ENCODE measurements around the gene APMAP. TPM values are rescaled to one million over a fixed set of nuclear protein-coding genes. Genes with fewer than 3 reads are reported as not detected.

Gene APMAP
- total and polyA plus RNA-seq, 2 of the 13 experiments (the other 11 are each of a cell fraction or from before 2014, with no cell fraction given) = 168 to 214 TPM

DNA sequence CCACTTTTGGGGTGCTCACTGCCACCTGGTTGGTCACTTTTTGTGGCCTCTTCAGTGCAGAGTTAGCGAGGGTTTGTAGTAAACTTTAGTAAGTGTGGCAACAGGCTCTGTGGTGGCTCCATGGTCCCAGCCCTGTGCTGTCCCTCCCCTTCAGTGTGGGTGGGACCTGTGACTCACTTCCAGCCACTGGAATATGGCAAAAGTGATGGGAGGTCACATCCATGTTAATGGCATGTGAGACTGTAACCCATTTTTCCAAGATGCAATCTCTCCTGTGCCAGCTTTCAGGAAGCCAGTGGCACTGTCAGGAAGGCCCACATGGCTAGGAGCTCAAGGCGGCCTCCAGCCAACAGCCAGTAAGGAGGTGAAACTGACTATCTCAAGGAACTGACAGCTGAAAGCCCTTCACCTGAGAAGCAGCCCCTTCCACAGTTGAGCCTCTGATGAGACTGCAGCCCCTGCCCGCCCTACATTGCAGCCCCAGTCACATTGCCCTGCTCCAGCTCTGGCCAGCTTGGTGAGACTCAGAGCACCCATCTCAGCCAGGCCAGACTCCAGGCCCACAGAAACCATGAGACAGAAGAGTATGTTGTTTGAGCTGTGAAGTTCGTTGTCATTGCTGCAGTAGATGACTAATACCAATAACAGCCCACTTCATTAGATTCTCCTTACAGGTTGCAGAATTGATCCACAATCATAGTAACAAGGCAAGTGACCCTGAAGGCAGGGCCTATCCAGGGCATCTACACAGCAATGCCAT lies 56.6 kb downstream of the APMAP start:
- Histone ChIP-seq H2AFZ (ENCODE audit: low read length) (no peak overlapping the region), H3K4me3 (replicated peaks in 1 of 3; ENCODE audit: insufficient read depth in 1 of 3, low read depth in 2 of 3, low read length in 3 of 3) (no peak overlapping the region), H3K36me3 (replicated peaks in 1 of 2; ENCODE audit: control insufficient read depth in 1 of 2, insufficient read depth in 2 of 2, low read length in 2 of 2) (no peaks in the 10 kb centered on the region), H3K27me3 (ENCODE audit: control insufficient read depth in 1 of 2, insufficient read depth in 2 of 2, low read length in 2 of 2) (no peaks in the 10 kb centered on the region; a peak in 1 of 5 replicates), H3K9ac (ENCODE audit: insufficient read depth, low read depth, low read length) (no peak overlapping the region), H3K4me2 (ENCODE audit: low read depth, low read length) (no peak overlapping the region), H3K79me2 (ENCODE audit: insufficient read depth, low read length) (no peaks in the 10 kb centered on the region), H3K4me1 (ENCODE audit: insufficient read depth, low read length) (no peaks in the 10 kb centered on the region), H4K20me1 (ENCODE audit: insufficient read depth, low read length) (no peaks in the 10 kb centered on the region), H3K27ac (ENCODE audit: extremely low read length, insufficient read depth, low read length) (no peak overlapping the region), H3K9me3 (ENCODE audit: low read length) (0 out of 2 replicates have a peak, but pooled peaks cover 8% of the 10 kb centered on the region)
- in situ Hi-C loops (cut with HindIII; ENCODE audit: extremely low pct_ligation_motif_present, low pct_unique_long_range_greater_than_20kb) (no loop called here), intact Hi-C loops (cut with micrococcal nuclease; ENCODE audit: unreplicated experiment) (no loop called here)
- FAIRE-seq (no peak), DNase-seq (ENCODE audit: low spot score) (no peak), ATAC-seq (no peak)
- 2% methylated on average over 4 of the region's 4 CpGs for WGBS (ENCODE audit: low lambda C conversion rate)
- CTCF ChIA-PET (ENCODE audit: low intra/inter-chr PET ratio, low total read pairs) = no interaction called here
- POLR2A ChIA-PET = no interaction called here
- BruUV-seq (replicated peaks) = no TSS peak
- TF ChIP-seq ZNF549 (CRISPR knock-in tag; IDR thresholded peaks at IDR 0.05) = no peak
- TF ChIP-seq, protein P1, sequence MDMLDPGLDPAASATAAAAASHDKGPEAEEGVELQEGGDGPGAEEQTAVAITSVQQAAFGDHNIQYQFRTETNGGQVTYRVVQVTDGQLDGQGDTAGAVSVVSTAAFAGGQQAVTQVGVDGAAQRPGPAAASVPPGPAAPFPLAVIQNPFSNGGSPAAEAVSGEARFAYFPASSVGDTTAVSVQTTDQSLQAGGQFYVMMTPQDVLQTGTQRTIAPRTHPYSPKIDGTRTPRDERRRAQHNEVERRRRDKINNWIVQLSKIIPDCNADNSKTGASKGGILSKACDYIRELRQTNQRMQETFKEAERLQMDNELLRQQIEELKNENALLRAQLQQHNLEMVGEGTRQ (IDR thresholded peaks at IDR 0.05; ENCODE audit: low read depth, low read length) = no peak
- TF ChIP-seq, protein P1 (CRISPR knock-in tag; IDR thresholded peaks at IDR 0.05; ENCODE audit: borderline replicate concordance) = no peak
- TF ChIP-seq TBX3 (IDR thresholded peaks at IDR 0.05; ENCODE audit: borderline replicate concordance) = no peak
- no peak for TF ChIP-seq MYNN (CRISPR knock-in tag; IDR thresholded peaks at IDR 0.05; ENCODE audit: low read depth)
- TF ChIP-seq ZNF777 (CRISPR knock-in tag; IDR thresholded peaks at IDR 0.05) = no peak
- TF ChIP-seq ZNF709 (CRISPR knock-in tag; IDR thresholded peaks at IDR 0.05) = no peak
- no peak for TF ChIP-seq ZNF382 (CRISPR knock-in tag; IDR thresholded peaks at IDR 0.05; ENCODE audit: borderline replicate concordance)
- TF ChIP-seq MAF1 (CRISPR knock-in tag; IDR thresholded peaks at IDR 0.05; ENCODE audit: borderline replicate concordance) = no peak
- no peak for TF ChIP-seq ZNF883 (CRISPR knock-in tag; IDR thresholded peaks at IDR 0.05; ENCODE audit: not compliant biosample characterization)
- no peak for TF ChIP-seq TGIF2 (CRISPR knock-in tag; IDR thresholded peaks at IDR 0.05)
- TF ChIP-seq POGK (CRISPR knock-in tag; conservative IDR thresholded peaks at IDR 0.05) = no peak
- TF ChIP-seq, protein P2, sequence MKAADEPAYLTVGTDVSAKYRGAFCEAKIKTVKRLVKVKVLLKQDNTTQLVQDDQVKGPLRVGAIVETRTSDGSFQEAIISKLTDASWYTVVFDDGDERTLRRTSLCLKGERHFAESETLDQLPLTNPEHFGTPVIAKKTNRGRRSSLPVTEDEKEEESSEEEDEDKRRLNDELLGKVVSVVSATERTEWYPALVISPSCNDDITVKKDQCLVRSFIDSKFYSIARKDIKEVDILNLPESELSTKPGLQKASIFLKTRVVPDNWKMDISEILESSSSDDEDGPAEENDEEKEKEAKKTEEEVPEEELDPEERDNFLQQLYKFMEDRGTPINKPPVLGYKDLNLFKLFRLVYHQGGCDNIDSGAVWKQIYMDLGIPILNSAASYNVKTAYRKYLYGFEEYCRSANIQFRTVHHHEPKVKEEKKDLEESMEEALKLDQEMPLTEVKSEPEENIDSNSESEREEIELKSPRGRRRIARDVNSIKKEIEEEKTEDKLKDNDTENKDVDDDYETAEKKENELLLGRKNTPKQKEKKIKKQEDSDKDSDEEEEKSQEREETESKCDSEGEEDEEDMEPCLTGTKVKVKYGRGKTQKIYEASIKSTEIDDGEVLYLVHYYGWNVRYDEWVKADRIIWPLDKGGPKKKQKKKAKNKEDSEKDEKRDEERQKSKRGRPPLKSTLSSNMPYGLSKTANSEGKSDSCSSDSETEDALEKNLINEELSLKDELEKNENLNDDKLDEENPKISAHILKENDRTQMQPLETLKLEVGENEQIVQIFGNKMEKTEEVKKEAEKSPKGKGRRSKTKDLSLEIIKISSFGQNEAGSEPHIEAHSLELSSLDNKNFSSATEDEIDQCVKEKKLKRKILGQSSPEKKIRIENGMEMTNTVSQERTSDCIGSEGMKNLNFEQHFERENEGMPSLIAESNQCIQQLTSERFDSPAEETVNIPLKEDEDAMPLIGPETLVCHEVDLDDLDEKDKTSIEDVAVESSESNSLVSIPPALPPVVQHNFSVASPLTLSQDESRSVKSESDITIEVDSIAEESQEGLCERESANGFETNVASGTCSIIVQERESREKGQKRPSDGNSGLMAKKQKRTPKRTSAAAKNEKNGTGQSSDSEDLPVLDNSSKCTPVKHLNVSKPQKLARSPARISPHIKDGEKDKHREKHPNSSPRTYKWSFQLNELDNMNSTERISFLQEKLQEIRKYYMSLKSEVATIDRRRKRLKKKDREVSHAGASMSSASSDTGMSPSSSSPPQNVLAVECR (CRISPR knock-in tag; IDR thresholded peaks at IDR 0.05; ENCODE audit: borderline replicate concordance) = no peak
- TF ChIP-seq, protein P3, sequence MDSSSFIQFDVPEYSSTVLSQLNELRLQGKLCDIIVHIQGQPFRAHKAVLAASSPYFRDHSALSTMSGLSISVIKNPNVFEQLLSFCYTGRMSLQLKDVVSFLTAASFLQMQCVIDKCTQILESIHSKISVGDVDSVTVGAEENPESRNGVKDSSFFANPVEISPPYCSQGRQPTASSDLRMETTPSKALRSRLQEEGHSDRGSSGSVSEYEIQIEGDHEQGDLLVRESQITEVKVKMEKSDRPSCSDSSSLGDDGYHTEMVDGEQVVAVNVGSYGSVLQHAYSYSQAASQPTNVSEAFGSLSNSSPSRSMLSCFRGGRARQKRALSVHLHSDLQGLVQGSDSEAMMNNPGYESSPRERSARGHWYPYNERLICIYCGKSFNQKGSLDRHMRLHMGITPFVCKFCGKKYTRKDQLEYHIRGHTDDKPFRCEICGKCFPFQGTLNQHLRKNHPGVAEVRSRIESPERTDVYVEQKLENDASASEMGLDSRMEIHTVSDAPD (CRISPR knock-in tag; IDR thresholded peaks at IDR 0.05) = no peak

Measured in HepG2 (cell line).